ENCODE measurements around the gene CHST11. TPM values are rescaled to one million over a fixed set of nuclear protein-coding genes. Genes with fewer than 3 reads are reported as not detected.
A peak's percentile ranks its signal among the peaks of the same experiment; 100 is the strongest.

Gene CHST11
- total and polyA plus RNA-seq, 10 donors, result 5.2 to 65.1 (median 48.4) TPM

GRCh38 chr12:104520242-104520900, 63.6 kb downstream of the CHST11 start:
- no peaks in the 10 kb centered on the region for H3K9me3 ChIP-seq
- H3K4me3 ChIP-seq, result peak overlapping the region in 1 of 8 donors; percentile 23
- intact Hi-C loops (cut with DNase I; ENCODE audit: low total_unique reads), result no loop called here
- no peak for TF ChIP-seq POLR2AphosphoS5 (IDR thresholded peaks at IDR 0.05)
- no peak for DNase-seq
- H3K36me3 ChIP-seq, result no peaks in the 10 kb centered on the region
- H3K4me1 ChIP-seq, result peaks cover 47 to 100% (median 79%) of the 10 kb centered on the region in 6 donors
- H3K27ac ChIP-seq, result peak overlapping the region in 1 of 8 donors; percentile 1
- 48 to 74% (median 64%) methylated on average over 4 of the region's 4 CpGs for WGBS, 5 donors
- H3K27me3 ChIP-seq (replicated peaks in 1 of 7), result no peaks in the 10 kb centered on the region

- Histone ChIP-seq H3K9me3 (peaks cover 0 to 1% (median 0%) of the 10 kb centered on the region in 8 donors), H3K4me1 (peaks cover 47 to 100% (median 73%) of the 10 kb centered on the region in 6 donors), H3K4me3 (no peak overlapping the region), H3K27ac (peak overlapping the region in 1 of 8 donors; percentile 6), H3K27me3 (replicated peaks in 1 of 7) (no peaks in the 10 kb centered on the region), H3K36me3 (no peaks in the 10 kb centered on the region)
- 76 to 93% (median 90%) methylated on average over 5 of the region's 5 CpGs for WGBS, 5 donors
- no peak for DNase-seq
- TF ChIP-seq POLR2AphosphoS5 (IDR thresholded peaks at IDR 0.05) (no peak), CTCF (IDR thresholded peaks at IDR 0.05 in 8 of 11, conservative IDR thresholded peaks at IDR 0.05 in 3 of 11) (no peak), POLR2A (IDR thresholded peaks at IDR 0.05) (no peak)
- intact Hi-C loops (cut with DNase I; ENCODE audit: low total_unique reads), result no loop called here
These were observed 65.0 kb downstream of the CHST11 start for GRCh38 chr12:104521731-104522130.

GRCh38 chr12:104522985-104523722, 66.4 kb downstream of the CHST11 start:
- no peaks in the 10 kb centered on the region for H3K27me3 ChIP-seq (replicated peaks in 1 of 7)
- no peak for DNase-seq
- 34 to 43% (median 39%) methylated on average over 4 of the region's 4 CpGs for WGBS, 5 donors
- no peaks in the 10 kb centered on the region for H3K36me3 ChIP-seq
- intact Hi-C loops (cut with DNase I; ENCODE audit: low total_unique reads), result no loop called here
- peak overlapping the region in 7 of 8 donors; percentile 29 to 69 (median 61) for H3K27ac ChIP-seq
- peaks cover 0 to 16% (median 0%) of the 10 kb centered on the region in 8 donors for H3K9me3 ChIP-seq
- H3K4me1 ChIP-seq, result peaks cover 47 to 93% (median 63%) of the 10 kb centered on the region in 6 donors
- TF ChIP-seq POLR2A (IDR thresholded peaks at IDR 0.05) (no peak), CTCF (IDR thresholded peaks at IDR 0.05 in 8 of 11, conservative IDR thresholded peaks at IDR 0.05 in 3 of 11) (no peak), POLR2AphosphoS5 (IDR thresholded peaks at IDR 0.05) (no peak)
- H3K4me3 ChIP-seq, result peak overlapping the region in 1 of 8 donors; percentile 10

- 61 to 75% (median 72%) methylated on average over 7 of the region's 7 CpGs for WGBS, 5 donors
These were observed 67.5 kb downstream of the CHST11 start for GRCh38 chr12:104524034-104524832.

More at GRCh38 chr12:104524034-104524832, 67.5 kb downstream of the CHST11 start:
- H3K9me3 ChIP-seq, result peaks cover 0 to 24% (median 0%) of the 10 kb centered on the region in 8 donors
- H3K36me3 ChIP-seq, result no peaks in the 10 kb centered on the region
- no peak for TF ChIP-seq POLR2A (IDR thresholded peaks at IDR 0.05)
- no peak for TF ChIP-seq CTCF (IDR thresholded peaks at IDR 0.05 in 8 of 11, conservative IDR thresholded peaks at IDR 0.05 in 3 of 11)
- TF ChIP-seq POLR2AphosphoS5 (IDR thresholded peaks at IDR 0.05), result no peak
- H3K27me3 ChIP-seq (replicated peaks in 1 of 7), result no peaks in the 10 kb centered on the region
- peaks cover 44 to 88% (median 54%) of the 10 kb centered on the region in 6 donors for H3K4me1 ChIP-seq
- no peak overlapping the region for H3K4me3 ChIP-seq
- intact Hi-C loops (cut with DNase I; ENCODE audit: low total_unique reads), result no loop called here
- no peak for DNase-seq
- H3K27ac ChIP-seq, result peak overlapping the region in 5 of 8 donors; percentile 29 to 69 (median 61)

Measured in spleen (tissue), 11 donors.